PC-3 (cell line): Measurements from ENCODE around the gene DHRS4. TPM values are rescaled to one million over a fixed set of nuclear protein-coding genes. Genes with fewer than 3 reads are reported as not detected.

Experiments used
- ATAC-seq: fragments of 200-7000 bp; cut with Tn5 transposase; 2 replicates; pipeline ENCODE4 v1.9.1; 2020; ENCODE audit warnings: mild to moderate bottlenecking, moderate library complexity
- BruUV-seq: library from RNA; stranded (reverse); fragments of 400-500 nt; replicated peaks from 2 replicates; lab custom pipeline; 2021; lab: Mats Ljungman, UMichigan
- CTCF ChIA-PET: fragments of 300-600 bp; sonication (Branson Sonifier 250); formaldehyde crosslinking; loops from one replicate; lab custom pipeline; 2022; ENCODE audit warnings: antibody characterized with exemption; lab: Charles Lee
- POLR2A ChIA-PET: fragments of 300-600 bp; sonication (Branson Sonifier 250); formaldehyde crosslinking; loops from one replicate; lab custom pipeline; 2022; ENCODE audit warnings: antibody characterized with exemption; ENCODE audit not compliant: unreplicated experiment; lab: Charles Lee
- DNase-seq: peaks from one replicate; pipeline ENCODE4 v3.0.0-alpha.2; 2015
- H2AFZ ChIP-seq: fragments of 300-600 bp; sonication (generic); 2 replicates; pipeline ENCODE4 v1.6.0; 2016; ENCODE audit warnings: antibody characterized with exemption, low read length
- H3F3A ChIP-seq: fragments of 300-600 bp; sonication (generic); one replicate; pipeline ENCODE4 v1.6.0; 2017; ENCODE audit warnings: antibody characterized with exemption, low read length, control low read depth, mild to moderate bottlenecking; ENCODE audit not compliant: unreplicated experiment
- H3K27ac ChIP-seq: fragments of 300-600 bp; sonication (generic); 2 replicates; pipeline ENCODE4 v1.5.1; 2016; ENCODE audit warnings: mild to moderate bottlenecking, low read length
- H3K27me3 ChIP-seq: fragments of 300-600 bp; sonication (generic); 2 replicates; pipeline ENCODE4 v1.6.1; 2016; ENCODE audit warnings: low read length, mixed read lengths
- H3K36me3 ChIP-seq: fragments of 300-600 bp; sonication (generic); 2 replicates; pipeline ENCODE4 v1.6.1; 2016; ENCODE audit warnings: low read depth, mixed run types, low read length, mixed read lengths
- H3K4me1 ChIP-seq: fragments of 300-600 bp; sonication (generic); 2 replicates; pipeline ENCODE4 v1.5.1; 2016; ENCODE audit warnings: low read length; ENCODE audit not compliant: insufficient read depth
- H3K4me2 ChIP-seq: fragments of 300-600 bp; sonication (generic); 2 replicates; pipeline ENCODE4 v1.6.0; 2016; ENCODE audit warnings: low read length
- H3K4me3 ChIP-seq: fragments of 300-600 bp; sonication (generic); 2 replicates; pipeline ENCODE4 v1.5.1; 2016; ENCODE audit warnings: mild to moderate bottlenecking, low read length, mixed read lengths
- H3K79me2 ChIP-seq: fragments of 300-600 bp; sonication (generic); 2 replicates; pipeline ENCODE4 v1.6.1; 2017; ENCODE audit warnings: low read length, mixed read lengths
- H3K9ac ChIP-seq: fragments of 300-600 bp; sonication (generic); 2 replicates; pipeline ENCODE4 v1.6.0; 2016; ENCODE audit warnings: mild to moderate bottlenecking, low read length
- H3K9me2 ChIP-seq: fragments of 300-600 bp; sonication (generic); replicated peaks from 2 replicates; pipeline ENCODE4 v1.6.1; 2016; ENCODE audit warnings: mixed run types, low read length, mixed read lengths
- H3K9me3 ChIP-seq: fragments of 300-600 bp; sonication (generic); 2 replicates; pipeline ENCODE4 v1.6.1; 2016; ENCODE audit warnings: low read length, mixed read lengths
- H4K20me1 ChIP-seq: fragments of 300-600 bp; sonication (generic); 2 replicates; pipeline ENCODE4 v1.6.1; 2016; ENCODE audit warnings: low read length, mixed read lengths
- EZH2 ChIP-seq: fragments of 300-600 bp; sonication (generic); IDR thresholded peaks from one replicate; pipeline ENCODE4 v1.6.1; 2017; ENCODE audit warnings: antibody characterized with exemption, mild to moderate bottlenecking, low read length; ENCODE audit not compliant: unreplicated experiment
- EZH2phosphoT487 ChIP-seq: fragments of 300-600 bp; sonication (generic); IDR thresholded peaks from 2 replicates; pipeline ENCODE4 v1.6.1; 2018; ENCODE audit warnings: mild to moderate bottlenecking, antibody characterized with exemption, low read length, borderline replicate concordance
- intact Hi-C: fragments of 100-400 bp; cut with micrococcal nuclease; formaldehyde crosslinking; loops from 2 replicates; pipeline ENCODE4 v1.9.0; 2023
- total RNA-seq: library from RNA; depleted of rRNA; stranded (reverse); fragments of >200 nt; gene quantifications from 2 replicates; pipeline ENCODE4 v1.2.3, GENCODE V29; 2014
- TF ChIP-seq, protein P1 (sequence below): fragments of 300-600 bp; sonication (generic); conservative IDR thresholded peaks from 2 replicates; pipeline ENCODE4 v1.5.1; 2017; ENCODE audit warnings: antibody characterized with exemption, low read depth, mild to moderate bottlenecking, low read length

DHRS4 gene
- total RNA-seq, 1 experiment from 2014 or later: 108 TPM

DNA sequence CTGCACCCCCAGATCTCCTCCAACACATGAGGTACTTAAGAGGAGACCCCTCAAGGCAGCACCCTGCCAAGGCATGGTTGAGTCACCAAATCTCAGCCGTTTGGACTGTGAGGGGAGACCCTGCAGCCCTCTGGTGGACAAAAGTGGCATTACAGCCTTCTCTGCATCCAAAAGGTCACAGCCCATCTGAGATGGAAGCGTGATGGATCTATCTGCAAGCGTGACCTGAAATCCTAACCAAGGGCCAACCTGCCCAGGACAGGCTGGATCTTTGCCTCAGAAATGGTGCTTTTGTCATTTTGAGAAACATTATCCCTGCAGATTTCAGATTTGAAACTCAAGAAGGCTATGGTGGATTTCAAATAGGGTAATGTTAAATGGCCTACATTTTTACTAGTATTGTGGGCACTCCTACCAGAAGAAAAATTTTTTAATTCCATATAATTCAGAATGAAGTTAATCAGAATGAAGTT is 23.7 kb upstream of the DHRS4 start:
- H3K27me3 ChIP-seq: no peaks in the 10 kb centered on the region
- H4K20me1 ChIP-seq: no peaks in the 10 kb centered on the region
- intact Hi-C loops: loop anchor here (1.0 to 5.0 kb wide), 2 partner anchors 203 to 343 kb away; no protein-coding TSS in a partner anchor
- BruUV-seq: no TSS peak
- no peak for TF ChIP-seq EZH2
- TF ChIP-seq, protein P1, sequence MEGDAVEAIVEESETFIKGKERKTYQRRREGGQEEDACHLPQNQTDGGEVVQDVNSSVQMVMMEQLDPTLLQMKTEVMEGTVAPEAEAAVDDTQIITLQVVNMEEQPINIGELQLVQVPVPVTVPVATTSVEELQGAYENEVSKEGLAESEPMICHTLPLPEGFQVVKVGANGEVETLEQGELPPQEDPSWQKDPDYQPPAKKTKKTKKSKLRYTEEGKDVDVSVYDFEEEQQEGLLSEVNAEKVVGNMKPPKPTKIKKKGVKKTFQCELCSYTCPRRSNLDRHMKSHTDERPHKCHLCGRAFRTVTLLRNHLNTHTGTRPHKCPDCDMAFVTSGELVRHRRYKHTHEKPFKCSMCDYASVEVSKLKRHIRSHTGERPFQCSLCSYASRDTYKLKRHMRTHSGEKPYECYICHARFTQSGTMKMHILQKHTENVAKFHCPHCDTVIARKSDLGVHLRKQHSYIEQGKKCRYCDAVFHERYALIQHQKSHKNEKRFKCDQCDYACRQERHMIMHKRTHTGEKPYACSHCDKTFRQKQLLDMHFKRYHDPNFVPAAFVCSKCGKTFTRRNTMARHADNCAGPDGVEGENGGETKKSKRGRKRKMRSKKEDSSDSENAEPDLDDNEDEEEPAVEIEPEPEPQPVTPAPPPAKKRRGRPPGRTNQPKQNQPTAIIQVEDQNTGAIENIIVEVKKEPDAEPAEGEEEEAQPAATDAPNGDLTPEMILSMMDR: peak; percentile 96
- no peak overlapping the region for H3K9ac ChIP-seq
- H3K9me2 ChIP-seq: no peaks in the 10 kb centered on the region
- no peaks in the 10 kb centered on the region for H3K79me2 ChIP-seq
- ATAC-seq (peak; percentile 85), DNase-seq (peak; percentile 86)
- no peak overlapping the region for H3K4me3 ChIP-seq
- H3K27ac ChIP-seq: no peak overlapping the region
- no peaks in the 10 kb centered on the region for H3K9me3 ChIP-seq
- H2AFZ ChIP-seq: no peak overlapping the region
- ChIA-PET CTCF (interaction anchor here (1.1 kb wide), 2 partner anchors 264 to 298 kb away, joined by 3 to 4 read pairs; no protein-coding TSS in a partner anchor), POLR2A (no interaction called here)
- no peaks in the 10 kb centered on the region for H3F3A ChIP-seq
- H3K4me2 ChIP-seq: no peak overlapping the region
- no peaks in the 10 kb centered on the region for H3K4me1 ChIP-seq
- H3K36me3 ChIP-seq: no peaks in the 10 kb centered on the region

DNA sequence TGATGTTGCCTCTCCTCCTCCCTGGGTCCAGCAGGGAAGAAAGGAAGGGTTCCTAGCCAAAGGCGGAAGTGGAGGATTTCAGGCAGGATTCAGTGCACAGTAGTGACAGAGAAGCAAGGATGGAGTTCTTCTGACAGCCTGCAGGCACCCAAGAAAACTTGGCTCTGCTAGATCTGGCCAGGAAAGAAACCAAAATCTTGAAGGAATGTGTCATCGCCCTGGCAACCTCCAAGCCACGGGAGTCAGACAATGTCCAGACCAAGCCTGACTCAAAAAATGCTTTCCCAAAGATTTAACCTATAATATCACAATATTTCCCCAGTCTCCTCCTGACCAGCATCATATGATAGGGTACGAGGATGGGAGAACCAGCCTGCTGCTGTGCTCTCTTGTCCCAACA is 22.8 kb upstream of the DHRS4 start:
- ATAC-seq (peak; percentile 27; the same call in 1 of the 2 replicates), DNase-seq (peak; percentile 7)
- ChIA-PET POLR2A (interaction anchor here (0.6 kb wide), 1 partner anchor 31 kb away, joined by 4 read pairs; no protein-coding TSS in a partner anchor), CTCF (interaction anchor here (0.6 to 1.1 kb wide), 3 partner anchors 20 to 299 kb away, joined by 3 to 4 read pairs (median 3); no protein-coding TSS in a partner anchor)
- Histone ChIP-seq H3F3A (no peaks in the 10 kb centered on the region), H3K9ac (no peak overlapping the region), H3K4me1 (no peaks in the 10 kb centered on the region), H3K36me3 (no peaks in the 10 kb centered on the region), H3K9me3 (no peaks in the 10 kb centered on the region), H3K9me2 (no peaks in the 10 kb centered on the region), H4K20me1 (no peaks in the 10 kb centered on the region), H3K27ac (no peak overlapping the region), H3K79me2 (no peaks in the 10 kb centered on the region), H3K4me3 (no peak overlapping the region), H2AFZ (no peak overlapping the region), H3K27me3 (no peaks in the 10 kb centered on the region), H3K4me2 (no peak overlapping the region)
- BruUV-seq: no TSS peak
- intact Hi-C loops: loop anchor here (1.0 kb wide), 1 partner anchor 203 kb away; no protein-coding TSS in a partner anchor
- TF ChIP-seq EZH2: no peak

DNA sequence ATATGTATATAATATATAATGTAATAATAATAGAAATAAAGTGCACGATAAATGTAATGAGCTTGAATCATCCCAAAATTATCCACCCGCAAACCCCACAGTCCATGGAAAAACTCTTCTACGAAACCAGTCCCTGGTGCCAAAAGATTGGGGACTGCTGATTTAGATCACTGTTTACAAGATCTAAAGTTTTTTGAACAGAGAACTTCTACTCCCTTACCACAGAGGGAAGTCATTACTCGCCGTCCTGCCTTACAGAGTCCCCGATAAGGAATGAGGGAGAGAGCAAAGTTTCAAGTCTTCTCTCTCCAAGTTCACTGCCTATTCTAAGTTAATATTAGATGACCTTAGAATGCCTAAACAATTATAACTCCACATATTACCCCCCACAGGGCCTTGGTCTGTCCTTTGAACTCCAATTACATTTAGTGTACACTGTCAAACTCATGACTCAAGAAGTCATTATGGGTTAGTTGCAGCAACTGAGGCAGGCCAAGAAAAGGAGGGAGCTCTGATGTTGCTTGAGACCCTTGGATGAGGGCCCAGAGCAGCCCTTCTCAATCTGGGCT is 21.8 kb upstream of the DHRS4 start:
- CTCF ChIA-PET: interaction anchor here (0.6 kb wide), 1 partner anchor 146 kb away, joined by 4 read pairs; no protein-coding TSS in a partner anchor
- POLR2A ChIA-PET: no interaction called here

More for the DNA sequence above, 21.8 kb upstream of the DHRS4 start:
- no peak for ATAC-seq
- Histone ChIP-seq H3K9ac (no peak overlapping the region), H3F3A (no peaks in the 10 kb centered on the region), H2AFZ (no peak overlapping the region), H3K4me3 (no peak overlapping the region), H3K9me3 (no peaks in the 10 kb centered on the region), H3K4me1 (no peaks in the 10 kb centered on the region), H3K79me2 (no peaks in the 10 kb centered on the region), H3K27me3 (no peaks in the 10 kb centered on the region), H3K27ac (no peak overlapping the region), H3K36me3 (no peaks in the 10 kb centered on the region), H3K9me2 (no peaks in the 10 kb centered on the region), H3K4me2 (no peak overlapping the region), H4K20me1 (no peaks in the 10 kb centered on the region)
- BruUV-seq: no TSS peak
- no peak for DNase-seq
- intact Hi-C loops: no loop called here
- TF ChIP-seq EZH2: no peak
- TF ChIP-seq, protein P1: no peak
- no peak for TF ChIP-seq EZH2phosphoT487
